Myocyte (in vitro differentiated cells): ENCODE results near the gene COL21A1. TPM values are rescaled to one million over a fixed set of nuclear protein-coding genes. Genes with fewer than 3 reads are reported as not detected.
"Not testable (repeated sequence)": the region's sequence is repeated elsewhere in the genome, so short reads cannot be mapped to it uniquely, and the experiment has no call there.

ENCODE experiments used
- DNase-seq: peaks from one replicate; pipeline ENCODE4 v3.0.0-alpha.2; 2012; ENCODE audit warnings: low read depth
- total RNA-seq: library from RNA; depleted of rRNA; stranded (reverse); fragments of >200 nt; gene quantifications from 2 replicates; pipeline ENCODE4 v1.2.3, GENCODE V29; 2014

The COL21A1 gene
- total RNA-seq, 1 donor from 2014 or later, result 3.3 TPM

- peak; percentile 73 for DNase-seq
Observed at GRCh38 chr6:56017198-56017597, 230.2 kb downstream of the COL21A1 start.

- DNase-seq, result not testable (repeated sequence)
Observed at GRCh38 chr6:56014039-56014438, 233.3 kb downstream of the COL21A1 start.

GRCh38 chr6:56009636-56010035 is 237.7 kb downstream of the COL21A1 start:
- DNase-seq, result no peak
